GM10248 (cell line): ENCODE data around the gene LRRC7.

ENCODE experiments used
- CTCF ChIA-PET: fragments of 300-600 bp; sonication (Branson Sonifier 250); formaldehyde crosslinking; extraction: SDS; loops from one replicate; lab custom pipeline; 2021; ENCODE audit warnings: antibody characterized with exemption; lab: Yijun Ruan, JAX
- POLR2A ChIA-PET: fragments of 350-650 bp; sonication (Branson Sonifier 250); formaldehyde crosslinking; extraction: SDS; loops from one replicate; lab custom pipeline; 2020; ENCODE audit warnings: antibody characterized with exemption; lab: Yijun Ruan, JAX
- DNase-seq: peaks from one replicate; pipeline ENCODE4 v3.0.0; 2012; ENCODE audit errors: extremely low spot score
- TF ChIP-seq, protein P1 (sequence below): IDR thresholded peaks from 2 replicates; pipeline ENCODE4 v1.5.1; 2012; ENCODE audit warnings: mild to moderate bottlenecking, low read depth; ENCODE audit errors: extremely low read depth, missing control alignments, control extremely low read depth

The LRRC7 gene

GRCh38 chr1:69991644-69992043 lies 423.9 kb downstream of the LRRC7 start:
- no peak for DNase-seq
- POLR2A ChIA-PET = no interaction called here
- CTCF ChIA-PET = interaction anchor here (1.9 to 2.9 kb wide), 2 partner anchors 10 kb away, joined by 6 to 9 read pairs; no protein-coding TSS in a partner anchor
- TF ChIP-seq, protein P1, sequence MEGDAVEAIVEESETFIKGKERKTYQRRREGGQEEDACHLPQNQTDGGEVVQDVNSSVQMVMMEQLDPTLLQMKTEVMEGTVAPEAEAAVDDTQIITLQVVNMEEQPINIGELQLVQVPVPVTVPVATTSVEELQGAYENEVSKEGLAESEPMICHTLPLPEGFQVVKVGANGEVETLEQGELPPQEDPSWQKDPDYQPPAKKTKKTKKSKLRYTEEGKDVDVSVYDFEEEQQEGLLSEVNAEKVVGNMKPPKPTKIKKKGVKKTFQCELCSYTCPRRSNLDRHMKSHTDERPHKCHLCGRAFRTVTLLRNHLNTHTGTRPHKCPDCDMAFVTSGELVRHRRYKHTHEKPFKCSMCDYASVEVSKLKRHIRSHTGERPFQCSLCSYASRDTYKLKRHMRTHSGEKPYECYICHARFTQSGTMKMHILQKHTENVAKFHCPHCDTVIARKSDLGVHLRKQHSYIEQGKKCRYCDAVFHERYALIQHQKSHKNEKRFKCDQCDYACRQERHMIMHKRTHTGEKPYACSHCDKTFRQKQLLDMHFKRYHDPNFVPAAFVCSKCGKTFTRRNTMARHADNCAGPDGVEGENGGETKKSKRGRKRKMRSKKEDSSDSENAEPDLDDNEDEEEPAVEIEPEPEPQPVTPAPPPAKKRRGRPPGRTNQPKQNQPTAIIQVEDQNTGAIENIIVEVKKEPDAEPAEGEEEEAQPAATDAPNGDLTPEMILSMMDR = no peak

- ChIA-PET POLR2A (no interaction called here), CTCF (interaction anchor here (1.0 to 2.9 kb wide), 5 partner anchors 9 to 24 kb away, joined by 3 to 10 read pairs (median 6); no protein-coding TSS in a partner anchor)
- no peak for DNase-seq
- TF ChIP-seq, protein P1 = no peak
Measured at GRCh38 chr1:69992594-69992993, 424.9 kb downstream of the LRRC7 start.

- ChIA-PET CTCF (interaction anchor here (2.1 to 2.9 kb wide), 2 partner anchors 10 to 13 kb away, joined by 9 to 10 read pairs; no protein-coding TSS in a partner anchor), POLR2A (no interaction called here)
- TF ChIP-seq, protein P1 = no peak
- no peak for DNase-seq
Measured at GRCh38 chr1:69993810-69994209, 426.1 kb downstream of the LRRC7 start.

DNA sequence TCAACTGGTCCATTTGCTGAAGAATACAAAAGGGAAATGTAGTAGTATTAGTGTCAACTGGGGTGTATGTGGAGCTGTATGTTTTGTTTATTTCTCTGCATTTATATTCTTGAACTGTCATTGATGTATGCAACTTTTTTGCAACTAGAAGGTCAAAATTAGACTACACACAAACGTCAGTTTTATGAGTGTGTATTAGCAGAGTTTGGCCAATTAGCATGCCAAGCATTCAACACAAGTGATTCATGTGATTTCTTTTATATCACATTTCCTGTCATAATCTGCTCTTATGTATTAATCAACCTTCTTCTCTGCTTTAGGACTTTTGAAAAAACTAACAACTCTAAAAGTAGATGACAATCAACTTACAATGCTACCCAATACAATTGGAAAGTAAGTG lies 426.5 kb downstream of the LRRC7 start:
- no peak for DNase-seq
- TF ChIP-seq, protein P1 = no peak
- ChIA-PET CTCF (interaction anchor here (2.1 kb wide), 1 partner anchor 11 kb away, joined by 10 read pairs; no protein-coding TSS in a partner anchor), POLR2A (no interaction called here)

DNA sequence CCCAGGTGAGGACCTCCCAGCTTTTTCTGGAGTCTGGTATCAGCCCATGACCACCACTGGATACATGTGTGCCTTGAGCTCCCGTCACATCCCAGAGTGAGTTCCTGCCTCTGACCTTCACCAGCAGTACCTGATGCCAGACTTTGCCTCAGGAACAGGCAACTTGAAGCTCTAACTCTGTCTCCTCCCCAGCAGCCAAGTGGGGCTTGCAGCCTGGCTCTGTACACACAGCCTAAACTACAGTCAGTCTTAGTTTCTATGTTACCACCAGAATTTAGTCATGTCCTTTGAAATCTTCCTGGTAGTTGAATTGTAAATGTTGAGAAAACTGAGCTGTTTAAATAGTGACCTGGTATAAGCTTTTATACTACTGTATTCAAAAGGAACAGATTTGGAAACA lies 431.1 kb downstream of the LRRC7 start:
- ChIA-PET POLR2A (no interaction called here), CTCF (interaction anchor here (1.2 to 1.3 kb wide), 2 partner anchors 8 to 9 kb away, joined by 3 to 4 read pairs; no protein-coding TSS in a partner anchor)
- TF ChIP-seq, protein P1 = no peak
- DNase-seq = no peak

DNA sequence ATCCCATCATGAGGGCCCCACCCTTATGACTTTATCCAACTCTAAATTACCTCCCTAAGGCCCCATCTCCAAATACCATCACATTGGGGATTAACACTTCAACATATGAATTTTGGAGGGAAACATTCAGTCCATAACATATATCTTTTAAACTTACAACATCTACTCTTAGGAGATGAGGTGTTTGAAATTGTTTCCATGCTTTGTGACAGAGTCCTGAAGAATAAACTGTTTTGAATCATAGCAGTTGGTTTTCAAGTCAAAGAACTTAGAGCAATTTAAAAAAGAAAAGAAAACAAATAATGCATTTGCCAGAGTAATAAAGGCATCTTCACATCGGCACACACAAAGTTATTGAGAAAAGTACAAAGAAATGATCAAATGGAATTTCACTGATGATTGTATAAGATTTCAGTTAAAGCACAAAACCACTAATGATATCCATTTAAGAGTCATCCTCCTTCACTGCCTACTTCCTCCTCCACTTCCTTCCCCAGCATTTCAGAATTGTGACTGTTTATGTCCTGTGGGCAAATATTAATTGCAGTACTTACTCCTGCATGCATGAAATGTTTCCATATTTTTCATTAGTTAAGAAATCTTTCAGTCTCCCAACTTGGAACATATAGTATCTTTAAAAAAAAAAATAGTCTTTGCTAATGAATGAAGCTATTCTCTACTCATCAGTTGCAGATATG lies 435.6 kb downstream of the LRRC7 start:
- TF ChIP-seq, protein P1 = no peak
- POLR2A ChIA-PET = no interaction called here
- DNase-seq = no peak
- CTCF ChIA-PET = no interaction called here
